Glutamatergic neuron (in vitro differentiated cells): Measurements from ENCODE around the gene HOXB4. TPM values are rescaled to one million over a fixed set of nuclear protein-coding genes. Genes with fewer than 3 reads are reported as not detected.
A peak's percentile ranks its signal among the peaks of the same experiment; 100 is the strongest.

Experiments used
- DNase-seq: peaks from one replicate; pipeline ENCODE4 v3.0.0; 2022
- H3K27ac Mint-ChIP-seq: one replicate; pipeline ENCODE4 v1.8.0; 2020; ENCODE audit warnings: mild to moderate bottlenecking, mixed read lengths, inconsistent platforms; ENCODE audit not compliant: unreplicated experiment
- H3K27me3 Mint-ChIP-seq: one replicate; pipeline ENCODE4 v1.8.0; 2020; ENCODE audit warnings: mild to moderate bottlenecking, moderate library complexity, mixed read lengths, inconsistent platforms; ENCODE audit not compliant: unreplicated experiment
- H3K36me3 Mint-ChIP-seq: one replicate; pipeline ENCODE4 v1.8.0; 2020; ENCODE audit warnings: mild to moderate bottlenecking, mixed read lengths, inconsistent platforms; ENCODE audit not compliant: unreplicated experiment
- H3K4me1 Mint-ChIP-seq: one replicate; pipeline ENCODE4 v1.8.0; 2020; ENCODE audit warnings: mild to moderate bottlenecking, low read depth, mixed read lengths, inconsistent platforms; ENCODE audit not compliant: unreplicated experiment
- H3K4me3 Mint-ChIP-seq: one replicate; pipeline ENCODE4 v1.8.0; 2020; ENCODE audit warnings: mild to moderate bottlenecking, mixed read lengths, inconsistent platforms; ENCODE audit not compliant: unreplicated experiment
- H3K9me3 Mint-ChIP-seq: one replicate; pipeline ENCODE4 v1.8.0; 2020; ENCODE audit warnings: mild to moderate bottlenecking, moderate library complexity, mixed read lengths, inconsistent platforms; ENCODE audit not compliant: unreplicated experiment
- total RNA-seq: library from RNA; stranded (reverse); fragmentation: NEBNext Ultra II Directional; extraction: Animal tissue kit (Norgen Biotek cat#: 25700); gene quantifications from one replicate; pipeline ENCODE4 v1.2.1, GENCODE V29; 2021; ENCODE audit not compliant: unreplicated experiment
- TF ChIP-seq, protein P1 (sequence below): fragments of 200-600 bp; sonication (generic); IDR thresholded peaks from one replicate; pipeline ENCODE4 v1.5.0; 2021; ENCODE audit not compliant: partially characterized antibody, unreplicated experiment

The HOXB4 gene
- total RNA-seq, 1 donor from 2014 or later = not detected

DNA sequence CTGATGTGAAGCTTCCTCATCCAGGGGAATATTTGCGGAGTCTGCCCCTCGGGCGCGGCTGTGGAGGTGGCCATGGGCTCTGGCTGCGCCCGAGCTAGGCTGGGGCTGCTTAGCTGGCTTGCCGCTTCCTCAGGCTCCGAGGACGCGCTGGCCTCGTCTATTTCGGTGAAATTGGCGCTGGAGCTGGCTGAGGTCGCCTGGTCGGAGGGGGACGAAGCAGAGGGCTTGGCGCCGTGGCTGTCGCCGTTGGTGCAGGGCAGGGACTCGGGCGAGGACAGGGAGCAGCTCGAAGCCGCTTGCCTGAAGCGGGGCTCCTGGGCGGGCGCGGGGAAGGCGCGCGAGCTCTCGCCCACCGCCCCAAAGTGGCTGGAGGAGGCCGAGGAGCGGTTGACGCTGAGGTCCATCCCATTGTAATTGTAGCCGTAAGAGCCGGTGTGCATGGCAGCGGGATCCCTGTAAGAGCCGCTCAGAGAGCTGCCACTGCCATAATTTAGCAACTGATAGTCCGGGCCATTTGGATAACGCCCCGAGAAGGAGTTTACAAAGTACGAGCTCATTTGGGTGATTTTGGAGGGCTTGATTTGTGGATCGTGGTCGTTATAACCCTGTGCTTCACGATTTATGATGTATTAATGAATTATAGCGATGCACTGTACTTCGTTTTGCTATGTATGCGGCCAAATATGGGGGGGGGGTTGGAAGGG, 15.1 kb upstream of the HOXB4 start, which contains the start of gene HOXB5:
Gene HOXB5, minus strand, starts transcription at position 654 of the 704 bp plus-strand sequence. Its CDS starts 97 bp downstream, at position 557.
- Mint-ChIP-seq H3K4me1 (peaks cover 2% of the 10 kb centered on the region), H3K27me3 (peaks cover 50% of the 10 kb centered on the region), H3K9me3 (peaks cover 4% of the 10 kb centered on the region), H3K27ac (no peak within 1 kb of the TSS), H3K4me3 (peak within 1 kb of the TSS; percentile 11), H3K36me3 (no peaks in the 10 kb centered on the region)
- DNase-seq = peak; percentile 61
- TF ChIP-seq, protein P1, sequence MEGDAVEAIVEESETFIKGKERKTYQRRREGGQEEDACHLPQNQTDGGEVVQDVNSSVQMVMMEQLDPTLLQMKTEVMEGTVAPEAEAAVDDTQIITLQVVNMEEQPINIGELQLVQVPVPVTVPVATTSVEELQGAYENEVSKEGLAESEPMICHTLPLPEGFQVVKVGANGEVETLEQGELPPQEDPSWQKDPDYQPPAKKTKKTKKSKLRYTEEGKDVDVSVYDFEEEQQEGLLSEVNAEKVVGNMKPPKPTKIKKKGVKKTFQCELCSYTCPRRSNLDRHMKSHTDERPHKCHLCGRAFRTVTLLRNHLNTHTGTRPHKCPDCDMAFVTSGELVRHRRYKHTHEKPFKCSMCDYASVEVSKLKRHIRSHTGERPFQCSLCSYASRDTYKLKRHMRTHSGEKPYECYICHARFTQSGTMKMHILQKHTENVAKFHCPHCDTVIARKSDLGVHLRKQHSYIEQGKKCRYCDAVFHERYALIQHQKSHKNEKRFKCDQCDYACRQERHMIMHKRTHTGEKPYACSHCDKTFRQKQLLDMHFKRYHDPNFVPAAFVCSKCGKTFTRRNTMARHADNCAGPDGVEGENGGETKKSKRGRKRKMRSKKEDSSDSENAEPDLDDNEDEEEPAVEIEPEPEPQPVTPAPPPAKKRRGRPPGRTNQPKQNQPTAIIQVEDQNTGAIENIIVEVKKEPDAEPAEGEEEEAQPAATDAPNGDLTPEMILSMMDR = no peak

DNA sequence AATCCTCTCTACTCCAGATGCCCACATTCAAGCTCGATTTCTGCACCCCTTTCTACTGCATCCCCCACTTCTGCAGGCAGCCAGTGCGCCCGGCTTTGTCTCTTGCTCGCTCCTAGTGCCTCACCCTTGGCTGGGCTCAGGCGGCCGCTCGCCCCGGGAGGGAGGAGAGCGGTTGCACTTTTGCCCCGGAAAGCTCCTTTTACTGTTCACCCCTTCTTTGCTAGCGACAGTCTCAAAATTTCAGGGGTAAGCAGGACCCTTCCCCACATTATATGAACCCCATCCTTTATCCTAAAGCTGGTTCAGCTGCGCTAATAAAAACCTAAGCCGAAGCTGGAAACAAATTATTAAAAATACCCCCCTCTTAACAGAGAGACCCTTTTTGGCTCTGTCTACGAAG, 14.4 kb upstream of the HOXB4 start:
- H3K4me1 Mint-ChIP-seq = peaks cover 2% of the 10 kb centered on the region
- TF ChIP-seq, protein P1 = no peak
- H3K27ac Mint-ChIP-seq = no peak overlapping the region
- H3K27me3 Mint-ChIP-seq = peaks cover 52% of the 10 kb centered on the region
- peaks cover 1% of the 10 kb centered on the region for H3K36me3 Mint-ChIP-seq
- H3K9me3 Mint-ChIP-seq = peaks cover 8% of the 10 kb centered on the region
- DNase-seq = no peak
- no peak overlapping the region for H3K4me3 Mint-ChIP-seq

DNA sequence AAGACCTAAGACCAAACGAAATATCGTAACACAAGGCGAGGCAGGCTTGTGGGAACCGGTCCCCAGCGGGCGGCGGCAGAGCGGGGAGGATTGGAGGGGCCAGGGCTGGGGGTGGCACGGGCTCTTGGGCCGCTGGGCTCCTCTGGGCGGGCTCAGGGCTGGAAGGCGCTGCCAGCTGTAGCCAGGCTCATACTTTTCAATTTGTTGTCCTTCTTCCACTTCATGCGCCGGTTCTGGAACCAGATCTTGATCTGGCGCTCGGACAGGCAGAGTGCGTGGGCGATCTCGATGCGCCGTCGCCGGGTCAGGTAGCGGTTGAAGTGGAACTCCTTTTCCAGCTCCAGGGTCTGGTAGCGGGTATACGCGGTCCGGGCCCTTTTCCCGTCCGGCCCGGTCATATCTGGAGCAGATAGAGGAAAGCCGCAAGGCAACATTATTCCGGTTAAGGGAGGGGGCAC, 13.9 kb upstream of the HOXB4 start:
- H3K4me3 Mint-ChIP-seq = no peak overlapping the region
- no peak overlapping the region for H3K27ac Mint-ChIP-seq
- TF ChIP-seq, protein P1 = no peak
- H3K4me1 Mint-ChIP-seq = peaks cover 3% of the 10 kb centered on the region
- peaks cover 3% of the 10 kb centered on the region for H3K36me3 Mint-ChIP-seq
- H3K9me3 Mint-ChIP-seq = peaks cover 9% of the 10 kb centered on the region
- peaks cover 56% of the 10 kb centered on the region for H3K27me3 Mint-ChIP-seq
- no peak for DNase-seq

DNA sequence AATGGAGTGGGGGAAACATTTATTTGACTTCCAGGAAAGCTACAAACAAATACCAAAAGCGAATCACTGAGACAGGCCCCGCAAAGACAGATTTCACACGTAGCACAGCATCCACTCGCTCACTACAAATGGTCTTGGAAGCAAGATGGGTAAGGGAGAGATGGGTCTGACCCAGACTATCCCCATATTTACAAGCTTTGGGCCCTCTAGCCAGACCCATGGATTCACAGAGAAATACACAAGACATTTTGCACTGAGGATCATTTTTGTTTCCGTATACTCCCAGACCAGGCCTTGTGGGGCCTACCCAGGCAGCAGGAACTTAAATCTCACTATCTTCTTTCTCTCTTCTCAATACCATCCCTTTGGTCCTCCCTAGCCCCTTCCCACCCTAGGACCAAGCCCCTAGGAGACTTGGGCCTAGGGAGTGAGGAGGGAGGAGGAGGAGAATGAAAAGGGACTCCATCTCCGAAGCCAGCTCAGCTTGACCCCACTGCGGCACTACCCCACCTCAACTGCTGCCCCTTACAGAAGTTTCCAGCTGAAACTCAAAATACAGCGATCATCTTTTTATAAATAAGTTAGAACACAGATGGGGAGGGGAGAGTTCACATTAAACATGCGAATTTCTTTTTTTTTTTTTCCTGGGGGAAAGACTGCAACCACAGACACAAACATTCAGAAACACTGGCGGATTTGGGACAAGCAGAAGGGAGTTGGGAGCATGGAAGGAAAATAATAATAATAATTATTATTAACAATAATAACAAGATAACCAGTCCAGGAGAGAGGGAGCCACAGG, 13.3 kb upstream of the HOXB4 start:
- H3K9me3 Mint-ChIP-seq = peaks cover 8% of the 10 kb centered on the region
- peaks cover 5% of the 10 kb centered on the region for H3K4me1 Mint-ChIP-seq
- H3K27me3 Mint-ChIP-seq = peaks cover 50% of the 10 kb centered on the region
- no peak for DNase-seq
- H3K27ac Mint-ChIP-seq = no peak overlapping the region
- TF ChIP-seq, protein P1 = no peak
- peaks cover 3% of the 10 kb centered on the region for H3K36me3 Mint-ChIP-seq
- no peak overlapping the region for H3K4me3 Mint-ChIP-seq

DNA sequence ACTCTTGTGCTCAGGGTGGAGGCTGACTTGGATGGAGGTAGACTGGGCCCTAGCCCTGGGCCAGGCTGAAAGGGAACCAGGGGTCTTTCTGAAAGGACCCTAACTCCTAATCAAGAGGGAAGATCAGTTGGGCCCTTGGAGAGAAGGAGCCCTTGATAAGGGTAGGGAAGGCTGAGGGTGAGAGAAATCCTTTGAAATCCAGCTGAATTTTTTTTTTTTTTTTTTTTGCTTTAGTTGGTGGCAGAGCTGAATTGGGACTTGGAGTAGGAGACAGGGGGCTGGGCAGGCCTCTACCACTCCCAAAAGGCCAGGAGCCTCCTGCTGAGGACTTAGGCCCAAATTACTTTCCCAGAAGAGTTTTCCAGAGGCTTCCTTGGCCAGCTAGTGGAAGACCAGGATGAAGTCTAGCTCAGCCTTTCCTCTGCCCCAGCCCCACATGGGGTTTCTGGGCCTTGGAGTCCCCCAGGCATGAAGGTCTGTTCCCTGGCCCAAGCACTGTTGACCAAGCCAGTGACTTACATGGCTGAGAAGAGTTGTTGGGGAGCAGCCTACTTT, 12.5 kb upstream of the HOXB4 start:
- no peak overlapping the region for H3K4me3 Mint-ChIP-seq
- peaks cover 8% of the 10 kb centered on the region for H3K9me3 Mint-ChIP-seq
- H3K27ac Mint-ChIP-seq = no peak overlapping the region
- TF ChIP-seq, protein P1 = no peak
- peaks cover 3% of the 10 kb centered on the region for H3K36me3 Mint-ChIP-seq
- H3K4me1 Mint-ChIP-seq = peaks cover 9% of the 10 kb centered on the region
- peaks cover 53% of the 10 kb centered on the region for H3K27me3 Mint-ChIP-seq
- DNase-seq = no peak
